ENCODE results near the gene ALG14.
A peak's percentile ranks its signal among the peaks of the same experiment; 100 is the strongest.

ALG14 gene

GRCh38 chr1:94936861-94937620 is 135.7 kb downstream of the ALG14 start:
- no peak for DNase-seq (ENCODE audit: insufficient read length, low spot score)
- no peak for FAIRE-seq

GRCh38 chr1:94935476-94935875 is 137.3 kb downstream of the ALG14 start:
- DNase-seq (ENCODE audit: insufficient read length, low spot score) (no peak), FAIRE-seq (no peak)

- FAIRE-seq (no peak), DNase-seq (ENCODE audit: insufficient read length, low spot score) (no peak)
Observed at GRCh38 chr1:94935034-94935433, 137.7 kb downstream of the ALG14 start.

- FAIRE-seq, result no peak
- no peak for DNase-seq (ENCODE audit: insufficient read length, low spot score)
Observed at GRCh38 chr1:94934551-94934950, 138.2 kb downstream of the ALG14 start.

- FAIRE-seq (no peak), DNase-seq (ENCODE audit: insufficient read length, low spot score) (no peak)
Observed at GRCh38 chr1:94931254-94931841, 141.4 kb downstream of the ALG14 start.

- no peak for FAIRE-seq
- no peak for DNase-seq (ENCODE audit: insufficient read length, low spot score)
Observed at GRCh38 chr1:94929351-94930217, 143.2 kb downstream of the ALG14 start.

GRCh38 chr1:94928293-94928939 is 144.3 kb downstream of the ALG14 start:
- no peak for FAIRE-seq
- DNase-seq (ENCODE audit: insufficient read length, low spot score), result no peak

- FAIRE-seq (no peak), DNase-seq (ENCODE audit: insufficient read length, low spot score) (no peak)
Observed at GRCh38 chr1:94927405-94928175, 145.2 kb downstream of the ALG14 start.

- FAIRE-seq, result no peak
- peak; percentile 45 for DNase-seq (ENCODE audit: insufficient read length, low spot score)
Observed at GRCh38 chr1:94926915-94927404, 145.8 kb downstream of the ALG14 start, which contains the start of gene CNN3. CNN3 (minus strand) TSS chr1:94927110; CDS start chr1:94926894, 216 bp downstream.

GRCh38 chr1:94926126-94926914 is 146.4 kb downstream of the ALG14 start:
- DNase-seq (ENCODE audit: insufficient read length, low spot score) (no peak), FAIRE-seq (no peak)

GRCh38 chr1:94925561-94926125 is 147.1 kb downstream of the ALG14 start:
- FAIRE-seq, result no peak

GRCh38 chr1:94925004-94925403 is 147.7 kb downstream of the ALG14 start:
- DNase-seq (ENCODE audit: insufficient read length, low spot score) (no peak), FAIRE-seq (no peak)

More at GRCh38 chr1:94925561-94926125, 147.1 kb downstream of the ALG14 start:
- no peak for DNase-seq (ENCODE audit: insufficient read length, low spot score)

All from GM19239 (cell line).